SK-N-SH treated with all-trans-retinoic acid at 6 μM for 48 hours (cell line): ENCODE measurements around the gene MARVELD1.

Source experiments
- ATAC-seq: fragments of 200-7000 bp; cut with Tn5 transposase; 3 replicates; pipeline ENCODE4 v1.9.1; 2020; ENCODE audit warnings: mild to moderate bottlenecking, moderate library complexity
- ARNTL ChIP-seq: fragments of 450-650 bp; formaldehyde crosslinking; IDR thresholded peaks from 2 replicates; pipeline ENCODE4 v1.5.0; 2020; ENCODE audit warnings: low read depth, mild to moderate bottlenecking, moderate library complexity, borderline replicate concordance
- BACH2 ChIP-seq: fragments of 250-450 bp; sonication (Bioruptor Pico); IDR thresholded peaks from 2 replicates; pipeline ENCODE4 v1.9.0; 2021; ENCODE audit warnings: mild to moderate bottlenecking, borderline replicate concordance
- CREB5 ChIP-seq: fragments of 250-450 bp; sonication (Bioruptor Pico); IDR thresholded peaks from 2 replicates; pipeline ENCODE4 v1.5.1; 2020; ENCODE audit warnings: low read depth, mild to moderate bottlenecking, moderate library complexity
- CSDC2 ChIP-seq: fragments of 250-450 bp; sonication (Bioruptor Pico); IDR thresholded peaks from 2 replicates; pipeline ENCODE4 v1.5.0; 2020; ENCODE audit warnings: mild to moderate bottlenecking, moderate library complexity
- CSRNP3 ChIP-seq: fragments of 250-450 bp; sonication (Bioruptor Pico); IDR thresholded peaks from 2 replicates; pipeline ENCODE4 v1.5.1; 2021; ENCODE audit warnings: mild to moderate bottlenecking, moderate library complexity
- ESRRG ChIP-seq: fragments of 250-450 bp; sonication (Bioruptor Pico); IDR thresholded peaks from 2 replicates; pipeline ENCODE4 v1.6.1; 2021; ENCODE audit warnings: mild to moderate bottlenecking
- GLIS3 ChIP-seq: fragments of 250-450 bp; sonication (Bioruptor Pico); IDR thresholded peaks from 2 replicates; pipeline ENCODE4 v1.5.0; 2020; ENCODE audit warnings: mild to moderate bottlenecking, moderate library complexity
- ISL1 ChIP-seq: fragments of 250-450 bp; sonication (Bioruptor Pico); IDR thresholded peaks from 2 replicates; pipeline ENCODE4 v2.1.2; 2022; ENCODE audit warnings: mild to moderate bottlenecking, moderate library complexity
- OSR1 ChIP-seq: fragments of 250-450 bp; sonication (Bioruptor Pico); IDR thresholded peaks from 2 replicates; pipeline ENCODE4 v1.8.0; 2022; ENCODE audit warnings: moderate library complexity, mild to moderate bottlenecking, inconsistent platforms
- POU6F1 ChIP-seq: fragments of 250-450 bp; sonication (Bioruptor Pico); IDR thresholded peaks from 2 replicates; pipeline ENCODE4 v1.8.0; 2021; ENCODE audit warnings: low read depth, mild to moderate bottlenecking, moderate library complexity, borderline replicate concordance
- PPARA ChIP-seq: fragments of 250-450 bp; sonication (Bioruptor Pico); IDR thresholded peaks from 2 replicates; pipeline ENCODE4 v1.5.0; 2020; ENCODE audit warnings: mild to moderate bottlenecking, borderline replicate concordance
- RARB ChIP-seq: fragments of 250-450 bp; sonication (Bioruptor Pico); IDR thresholded peaks from 2 replicates; pipeline ENCODE4 v1.8.0; 2021; ENCODE audit warnings: mild to moderate bottlenecking, moderate library complexity
- SNAI2 ChIP-seq: fragments of 250-450 bp; sonication (Bioruptor Pico); IDR thresholded peaks from 2 replicates; pipeline ENCODE4 v1.5.0; 2020; ENCODE audit warnings: mild to moderate bottlenecking, moderate library complexity
- TCF4 ChIP-seq: fragments of 250-450 bp; sonication (Bioruptor Pico); IDR thresholded peaks from 2 replicates; pipeline ENCODE4 v1.8.0; 2021; ENCODE audit warnings: mild to moderate bottlenecking, moderate library complexity, borderline replicate concordance
- TOX ChIP-seq: fragments of 250-450 bp; sonication (Bioruptor Pico); IDR thresholded peaks from 2 replicates; pipeline ENCODE4 v1.8.0; 2021; ENCODE audit warnings: mild to moderate bottlenecking, moderate library complexity, borderline replicate concordance
- TSHZ2 ChIP-seq: fragments of 250-450 bp; sonication (Bioruptor Pico); IDR thresholded peaks from 2 replicates; pipeline ENCODE4 v1.5.0; 2020; ENCODE audit warnings: mild to moderate bottlenecking, moderate library complexity
- ZC3H10 ChIP-seq: fragments of 250-450 bp; sonication (Bioruptor Pico); IDR thresholded peaks from 2 replicates; pipeline ENCODE4 v1.5.1; 2021; ENCODE audit warnings: mild to moderate bottlenecking, moderate library complexity
- ZFP3 ChIP-seq: fragments of 250-450 bp; sonication (Bioruptor Pico); IDR thresholded peaks from 2 replicates; pipeline ENCODE4 v1.5.0; 2020; ENCODE audit warnings: mild to moderate bottlenecking, moderate library complexity
- ZNF565 ChIP-seq: fragments of 450-650 bp; formaldehyde crosslinking; conservative IDR thresholded peaks from 2 replicates; pipeline ENCODE4 v1.5.0; 2020; ENCODE audit warnings: low read depth, mild to moderate bottlenecking, moderate library complexity
- ZNF70 ChIP-seq: fragments of 450-650 bp; formaldehyde crosslinking; IDR thresholded peaks from 2 replicates; pipeline ENCODE4 v1.5.0; 2020; ENCODE audit warnings: mild to moderate bottlenecking, moderate library complexity

MARVELD1 gene

GRCh38 chr10:97740613-97741012 is 27.1 kb downstream of the MARVELD1 start:
- no peak for TF ChIP-seq CREB5 (CRISPR knock-in tag)
- TF ChIP-seq TSHZ2 (CRISPR knock-in tag) = no peak
- no peak for TF ChIP-seq POU6F1 (CRISPR knock-in tag)
- TF ChIP-seq TCF4 (CRISPR knock-in tag) = no peak
- no peak for TF ChIP-seq CSRNP3 (CRISPR knock-in tag)
- no peak for TF ChIP-seq CSDC2 (CRISPR knock-in tag)
- TF ChIP-seq GLIS3 (CRISPR knock-in tag) = no peak
- no peak for TF ChIP-seq ESRRG (CRISPR knock-in tag)
- TF ChIP-seq ZFP3 (CRISPR knock-in tag) = no peak
- TF ChIP-seq ZC3H10 (CRISPR knock-in tag) = no peak
- TF ChIP-seq SNAI2 (CRISPR knock-in tag) = no peak
- no peak for TF ChIP-seq ZNF565 (CRISPR knock-in tag)
- TF ChIP-seq OSR1 = no peak
- no peak for ATAC-seq

- no peak for TF ChIP-seq ZNF565 (CRISPR knock-in tag)
- TF ChIP-seq TCF4 (CRISPR knock-in tag) = no peak
- no peak for TF ChIP-seq POU6F1 (CRISPR knock-in tag)
- no peak for TF ChIP-seq PPARA (CRISPR knock-in tag)
- TF ChIP-seq ZFP3 (CRISPR knock-in tag) = no peak
- TF ChIP-seq TOX (CRISPR knock-in tag) = no peak
- TF ChIP-seq ARNTL (CRISPR knock-in tag) = no peak
- no peak for TF ChIP-seq CSDC2 (CRISPR knock-in tag)
- TF ChIP-seq BACH2 (CRISPR knock-in tag) = no peak
- TF ChIP-seq ISL1 (CRISPR knock-in tag) = no peak
- no peak; the same call in 1 of the 3 replicates for ATAC-seq
Observed at GRCh38 chr10:97743169-97743943, 29.8 kb downstream of the MARVELD1 start.

- ATAC-seq = no peak; the same call in 2 of the 3 replicates
- TF ChIP-seq TCF4 (CRISPR knock-in tag) (0 out of 2 replicates have a peak, but pooled peaks have one; percentile 31), CSRNP3 (CRISPR knock-in tag) (no peak), ZNF70 (CRISPR knock-in tag) (no peak), RARB (CRISPR knock-in tag) (no peak)
Observed at GRCh38 chr10:97744405-97745035, 31.0 kb downstream of the MARVELD1 start.
